NCI-H2196 (cell line): ENCODE measurements around the gene GPR176.

Source experiments
- DNase-seq: peaks from one replicate; lab custom pipeline; 2025; ENCODE audit not compliant: unreplicated experiment; lab: John Stamatoyannopoulos, UW

The GPR176 gene

GRCh38 chr15:39936681-39937080 is 16.6 kb upstream of the GPR176 start:
- no peak for DNase-seq

GRCh38 chr15:39936187-39936586 is 16.1 kb upstream of the GPR176 start:
- no peak for DNase-seq

- no peak for DNase-seq
These were observed 15.2 kb upstream of the GPR176 start for GRCh38 chr15:39935241-39935640.

GRCh38 chr15:39934397-39935071 is 14.5 kb upstream of the GPR176 start:
- DNase-seq: no peak

GRCh38 chr15:39931615-39932014 is 11.5 kb upstream of the GPR176 start:
- no peak for DNase-seq

GRCh38 chr15:39926526-39926925 is 6.5 kb upstream of the GPR176 start:
- no peak for DNase-seq

- DNase-seq: no peak
These were observed 5.2 kb upstream of the GPR176 start for GRCh38 chr15:39925112-39925842.

- no peak for DNase-seq
These were observed 4.4 kb upstream of the GPR176 start for GRCh38 chr15:39924437-39924836.

- no peak for DNase-seq
These were observed 2.5 kb upstream of the GPR176 start for GRCh38 chr15:39922462-39923092.

GRCh38 chr15:39921274-39921638 is 1.2 kb upstream of the GPR176 start:
- DNase-seq: no peak

GRCh38 chr15:39920510-39921273 is 626 bp upstream of the GPR176 start:
- peak; percentile 67 for DNase-seq

- no peak for DNase-seq
These were observed 687 bp downstream of the GPR176 start for GRCh38 chr15:39919411-39919747.

- no peak for DNase-seq
These were observed 1.2 kb downstream of the GPR176 start for GRCh38 chr15:39918688-39919385.

- no peak for DNase-seq
These were observed 5.1 kb downstream of the GPR176 start for GRCh38 chr15:39914977-39915376.

- no peak for DNase-seq
These were observed 11.1 kb downstream of the GPR176 start for GRCh38 chr15:39909007-39909406.

GRCh38 chr15:39908186-39908585 is 11.9 kb downstream of the GPR176 start:
- DNase-seq: no peak

- no peak for DNase-seq
These were observed 12.8 kb downstream of the GPR176 start for GRCh38 chr15:39907216-39907615.

GRCh38 chr15:39904115-39904514 is 16.0 kb downstream of the GPR176 start:
- DNase-seq: no peak

GRCh38 chr15:39898317-39898716 is 21.7 kb downstream of the GPR176 start:
- no peak for DNase-seq

- no peak for DNase-seq
These were observed 23.2 kb downstream of the GPR176 start for GRCh38 chr15:39896846-39897245.

GRCh38 chr15:39896101-39896500 is 24.0 kb downstream of the GPR176 start:
- DNase-seq: no peak
